Right forelimb (tissue), 1 donor: Measurements from ENCODE around the gene CTDNEP1.
"Not testable (repeated sequence)": the region's sequence is repeated elsewhere in the genome, so short reads cannot be mapped to it uniquely, and the experiment has no call there.

Experiments used
- DNase-seq: peaks from one replicate; pipeline ENCODE4 v3.0.0-alpha.2; 2018

Gene CTDNEP1

GRCh38 chr17:7243838-7244237 lies 7.7 kb downstream of the CTDNEP1 start:
- not testable (repeated sequence) for DNase-seq

- no peak for DNase-seq
These were observed 8.1 kb downstream of the CTDNEP1 start for GRCh38 chr17:7243453-7243729.

GRCh38 chr17:7242717-7243452 lies 8.6 kb downstream of the CTDNEP1 start:
- peak; percentile 98 for DNase-seq

- peak; percentile 99 for DNase-seq
These were observed 9.5 kb downstream of the CTDNEP1 start, which contains the start of gene GABARAP for GRCh38 chr17:7241783-7242716. GABARAP (minus strand) TSS chr17:7242449; CDS start chr17:7242330, 119 bp downstream.

GRCh38 chr17:7241090-7241733 lies 10.3 kb downstream of the CTDNEP1 start:
- no peak for DNase-seq

- DNase-seq = no peak
These were observed 11.2 kb downstream of the CTDNEP1 start for GRCh38 chr17:7240375-7240774.

GRCh38 chr17:7239091-7240027 lies 12.2 kb downstream of the CTDNEP1 start, which contains the start of gene PHF23:
PHF23 (minus strand) TSS chr17:7239457; CDS start chr17:7239279, 178 bp downstream.
- DNase-seq = peak; percentile 99

GRCh38 chr17:7238420-7239090 lies 13.0 kb downstream of the CTDNEP1 start:
- peak; percentile 66 for DNase-seq

GRCh38 chr17:7237761-7238419 lies 13.6 kb downstream of the CTDNEP1 start:
- DNase-seq = peak; percentile 85

- DNase-seq = no peak
These were observed 14.2 kb downstream of the CTDNEP1 start for GRCh38 chr17:7237266-7237760.

GRCh38 chr17:7236808-7237207 lies 14.7 kb downstream of the CTDNEP1 start:
- DNase-seq = no peak

- no peak for DNase-seq
These were observed 15.6 kb downstream of the CTDNEP1 start for GRCh38 chr17:7235693-7236665.

GRCh38 chr17:7234083-7234951 lies 17.2 kb downstream of the CTDNEP1 start, which contains the start of gene DVL2:
DVL2 (minus strand) TSS chr17:7234517; CDS start chr17:7234262, 255 bp downstream.
- DNase-seq = peak; percentile 97

GRCh38 chr17:7233701-7234082 lies 17.8 kb downstream of the CTDNEP1 start:
- no peak for DNase-seq

GRCh38 chr17:7232114-7232513 lies 19.4 kb downstream of the CTDNEP1 start:
- no peak for DNase-seq

- no peak for DNase-seq
These were observed 22.0 kb downstream of the CTDNEP1 start for GRCh38 chr17:7229504-7229903.

GRCh38 chr17:7228920-7229319 lies 22.6 kb downstream of the CTDNEP1 start:
- no peak for DNase-seq
